K562 (cell line): Measurements from ENCODE around the gene PCBP3. TPM values are rescaled to one million over a fixed set of nuclear protein-coding genes. Genes with fewer than 3 reads are reported as not detected.
A peak's percentile ranks its signal among the peaks of the same experiment; 100 is the strongest.

Experiments
- ATF1 ChIP-seq, 2 experiments: fragments of 450-650 bp in 1 of 2; IDR thresholded peaks; 2 replicates each; pipeline ENCODE4 v1.6.1; 2016; ENCODE audit warnings: missing compliant biosample characterization in 1 of 2, missing genetic modification characterization in 1 of 2
- ATF7 ChIP-seq: fragments of 450-650 bp; IDR thresholded peaks from 2 replicates; pipeline ENCODE4 v1.7.1; 2014; ENCODE audit warnings: mild to moderate bottlenecking, moderate library complexity
- BRF1 ChIP-seq: IDR thresholded peaks from 3 replicates; pipeline ENCODE4 v1.6.1; 2011; ENCODE audit warnings: borderline replicate concordance, mild to moderate bottlenecking; ENCODE audit not compliant: insufficient read length; ENCODE audit errors: extremely low read depth
- CTCFL ChIP-seq: IDR thresholded peaks from 2 replicates; pipeline ENCODE4 v1.6.1; 2011; ENCODE audit warnings: borderline replicate concordance, low read depth, mild to moderate bottlenecking, moderate library complexity, low read length; ENCODE audit not compliant: insufficient read depth, poor library complexity, severe bottlenecking
- DPF2 ChIP-seq: fragments of 450-650 bp; IDR thresholded peaks from 2 replicates; pipeline ENCODE4 v1.6.1; 2016
- E2F6 ChIP-seq, 2 experiments: IDR thresholded peaks; 2 replicates each; pipeline ENCODE4 v1.6.1; 2011; ENCODE audit warnings: borderline replicate concordance in 1 of 2, control low read depth in 1 of 2, low read depth in 1 of 2, low read length in 1 of 2, mild to moderate bottlenecking in 1 of 2, mixed read lengths in 1 of 2, moderate library complexity in 1 of 2; ENCODE audit not compliant: insufficient read depth in 1 of 2, insufficient read length in 1 of 2, poor library complexity in 1 of 2, severe bottlenecking in 1 of 2; ENCODE audit errors: extremely low read depth in 1 of 2
- HLTF ChIP-seq: fragments of 450-650 bp; IDR thresholded peaks from 2 replicates; pipeline ENCODE4 v1.6.1; 2016
- HNRNPH1 ChIP-seq: fragments of 200-400 bp; formaldehyde crosslinking; optimal IDR thresholded peaks from 2 replicates; pipeline ENCODE3; 2017; ENCODE audit warnings: low read depth, mild to moderate bottlenecking, low read length, moderate library complexity
- HSF4 ChIP-seq: fragments of 250-450 bp; sonication (Bioruptor Pico); IDR thresholded peaks from 2 replicates; pipeline ENCODE4 v2.1.2; 2022; ENCODE audit warnings: mild to moderate bottlenecking, moderate library complexity, borderline replicate concordance
- NKRF ChIP-seq: fragments of 450-650 bp; IDR thresholded peaks from 2 replicates; pipeline ENCODE4 v1.6.1; 2016; ENCODE audit warnings: borderline replicate concordance
- PTBP1 ChIP-seq: fragments of 200-400 bp; formaldehyde crosslinking; IDR thresholded peaks from 2 replicates; pipeline ENCODE4 v1.6.1; 2017; ENCODE audit warnings: low read depth, low read length
- SAP30 ChIP-seq: fragments of 200-600 bp; sonication (generic); IDR thresholded peaks from 2 replicates; pipeline ENCODE4 v1.6.1; 2012; ENCODE audit warnings: borderline replicate concordance, low read depth, mild to moderate bottlenecking, moderate library complexity, low read length, control low read depth, inconsistent platforms; ENCODE audit not compliant: insufficient read depth, poor library complexity, severe bottlenecking
- SMAD3 ChIP-seq: fragments of 450-650 bp; formaldehyde crosslinking; conservative IDR thresholded peaks from 2 replicates; pipeline ENCODE4 v1.4.0; 2020; ENCODE audit warnings: mild to moderate bottlenecking
- SRSF9 ChIP-seq: fragments of 200-400 bp; formaldehyde crosslinking; IDR thresholded peaks from 2 replicates; pipeline ENCODE4 v1.6.1; 2017; ENCODE audit warnings: low read depth, low read length, borderline replicate concordance
- ZBTB7A ChIP-seq: IDR thresholded peaks from 2 replicates; pipeline ENCODE4 v1.6.1; 2011; ENCODE audit warnings: low read depth, mild to moderate bottlenecking, low read length, moderate library complexity, borderline replicate concordance; ENCODE audit not compliant: control insufficient read depth
- ZKSCAN8 ChIP-seq: fragments of 200-800 bp; sonication (Bioruptor generic); IDR thresholded peaks from 2 replicates; pipeline ENCODE4 v1.6.1; 2016; ENCODE audit warnings: missing genetic modification characterization, missing compliant biosample characterization
- ZNF398 ChIP-seq: fragments of 250-450 bp; sonication (Bioruptor Pico); IDR thresholded peaks from 2 replicates; pipeline ENCODE4 v1.8.0; 2021; ENCODE audit warnings: moderate library complexity, mild to moderate bottlenecking, inconsistent platforms
- ZNF408 ChIP-seq: fragments of 250-450 bp; sonication (Bioruptor Pico); IDR thresholded peaks from 2 replicates; pipeline ENCODE4 v1.4.0; 2020; ENCODE audit warnings: low read depth, mild to moderate bottlenecking, moderate library complexity
- ZNF766 ChIP-seq: fragments of 200-800 bp; sonication (Bioruptor generic); conservative IDR thresholded peaks from 2 replicates; pipeline ENCODE4 v1.6.1; 2016; ENCODE audit warnings: missing genetic modification characterization, missing compliant biosample characterization
- polyA plus RNA-seq, 8 experiments: library from polyadenylated mRNA; depleted of rRNA in 4 of 8; stranded (reverse) in 5 of 8; unstranded in 3 of 8; fragments of >200 nt; fragmentation: Nextera tagmentation in 2 of 8; fragmentation: Illumina TruSeq in 1 of 8; extraction: Ambion mirVana in 2 of 8; extraction: Trizol in 1 of 8; gene quantifications; 2 replicates each; pipeline versions ENCODE4 v1.2.1 to v1.2.3, GENCODE V29; 2011 to 2014; ENCODE audit warnings: inconsistent platforms in 1 of 8, missing spikeins in 1 of 8
- total RNA-seq, 7 experiments: library from RNA; depleted of rRNA in 6 of 7; stranded (reverse); fragments of >200 nt in 6 of 7; fragmentation: Illumina TruSeq in 2 of 7; extraction: Trizol in 2 of 7; gene quantifications; 2 replicates each; pipeline versions ENCODE4 v1.2.1 to v1.2.3, GENCODE V29; 2011 to 2021; ENCODE audit warnings: low replicate concordance in 1 of 7

The PCBP3 gene
- total and polyA plus RNA-seq, 9 of the 15 experiments (the other 6 are each of a cell fraction or from before 2014, with no cell fraction given): 0.18 TPM; not detected in 8

GRCh38 chr21:45880097-45881068, 236.9 kb downstream of the PCBP3 start (continued):
- TF ChIP-seq ATF7: no peak
- peak in 1 of 2 experiments; percentile 36 for TF ChIP-seq E2F6 (IDR thresholded peaks at IDR 0.05; ENCODE audit: borderline replicate concordance in 1 of 2, extremely low read depth in 1 of 2, insufficient read depth in 1 of 2, insufficient read length in 1 of 2, low read depth in 1 of 2, low read length in 1 of 2, poor library complexity in 1 of 2, severe bottlenecking in 1 of 2)
- TF ChIP-seq HLTF: no peak
- no peak for TF ChIP-seq SRSF9
- TF ChIP-seq HSF4 (CRISPR knock-in tag): no peak
- TF ChIP-seq DPF2: no peak
- TF ChIP-seq SMAD3: no peak
- peak; percentile 95 for TF ChIP-seq CTCFL
- TF ChIP-seq HNRNPH1: no peak
- no peak for TF ChIP-seq BRF1
- TF ChIP-seq ATF1 (CRISPR knock-in tag; IDR thresholded peaks at IDR 0.05): no peak
- no peak for TF ChIP-seq ATF1 (tag; IDR thresholded peaks at IDR 0.05)
- TF ChIP-seq ZNF408 (CRISPR knock-in tag): no peak
- no peak for TF ChIP-seq NKRF
- no peak for TF ChIP-seq ZBTB7A
- no peak for TF ChIP-seq SAP30
- no peak for TF ChIP-seq ZKSCAN8 (CRISPR knock-in tag)
- no peak for TF ChIP-seq PTBP1
- TF ChIP-seq ZNF766 (CRISPR knock-in tag): no peak
- no peak for TF ChIP-seq ZNF398
